Mammary epithelial cell (primary cell): ENCODE data around the gene CAND2.

Source experiments
- CTCF ChIP-seq, 2 donors: IDR thresholded peaks in 1 of 2; conservative IDR thresholded peaks in 1 of 2; 2 replicates each; pipeline ENCODE4 v1.5.1; 2011 to 2012; ENCODE audit warnings: inconsistent platforms in 2 of 2, low read length in 2 of 2, mild to moderate bottlenecking in 2 of 2, control low read depth in 1 of 2, low read depth in 1 of 2; ENCODE audit not compliant: insufficient read depth in 1 of 2; ENCODE audit errors: extremely low read depth in 1 of 2
- EZH2 ChIP-seq: IDR thresholded peaks from 2 replicates; pipeline ENCODE4 v1.6.1; 2012; ENCODE audit warnings: low read length, inconsistent platforms, borderline replicate concordance

GRCh38 chr3:12754313-12754712, 42.2 kb upstream of the CAND2 start:
- TF ChIP-seq EZH2 (no peak), CTCF (conservative IDR thresholded peaks at IDR 0.05 in 1 of 2, IDR thresholded peaks at IDR 0.05 in 1 of 2; ENCODE audit: extremely low read depth in 1 of 2, insufficient read depth in 1 of 2, low read depth in 1 of 2, low read length in 2 of 2) (no peak)
